Hepatocyte (in vitro differentiated cells): ENCODE results near the gene C16orf54.

Source experiments
- EZH2 ChIP-seq: fragments of 200-600 bp; sonication (generic); IDR thresholded peaks from 2 replicates; pipeline ENCODE4 v1.6.1; 2016; ENCODE audit warnings: antibody characterized with exemption, mild to moderate bottlenecking, borderline replicate concordance
- TF ChIP-seq, protein P1 (sequence below): fragments of 200-600 bp; sonication (generic); IDR thresholded peaks from 2 replicates; pipeline ENCODE4 v1.5.1; 2016; ENCODE audit warnings: antibody characterized with exemption, mild to moderate bottlenecking; ENCODE audit not compliant: poor library complexity

DNA sequence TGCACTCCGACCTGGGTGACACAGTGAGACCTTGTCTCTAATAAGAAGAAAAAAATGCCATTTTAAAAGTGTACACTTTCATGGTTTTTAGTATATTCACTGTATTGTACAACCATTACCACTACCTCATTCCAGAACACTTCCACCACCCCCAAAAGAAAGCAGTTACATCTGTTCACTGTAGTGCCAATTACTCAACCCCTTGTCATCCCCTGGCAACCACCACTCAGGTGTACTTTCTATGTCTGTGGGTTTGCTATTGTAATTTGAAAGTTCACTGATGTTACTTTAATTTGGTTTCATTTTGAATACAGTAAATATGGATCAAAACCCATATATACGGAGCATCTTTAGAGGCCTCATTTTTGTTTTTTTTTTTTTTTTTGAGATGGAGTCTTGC lies 38.4 kb upstream of the C16orf54 start:
- TF ChIP-seq, protein P1, sequence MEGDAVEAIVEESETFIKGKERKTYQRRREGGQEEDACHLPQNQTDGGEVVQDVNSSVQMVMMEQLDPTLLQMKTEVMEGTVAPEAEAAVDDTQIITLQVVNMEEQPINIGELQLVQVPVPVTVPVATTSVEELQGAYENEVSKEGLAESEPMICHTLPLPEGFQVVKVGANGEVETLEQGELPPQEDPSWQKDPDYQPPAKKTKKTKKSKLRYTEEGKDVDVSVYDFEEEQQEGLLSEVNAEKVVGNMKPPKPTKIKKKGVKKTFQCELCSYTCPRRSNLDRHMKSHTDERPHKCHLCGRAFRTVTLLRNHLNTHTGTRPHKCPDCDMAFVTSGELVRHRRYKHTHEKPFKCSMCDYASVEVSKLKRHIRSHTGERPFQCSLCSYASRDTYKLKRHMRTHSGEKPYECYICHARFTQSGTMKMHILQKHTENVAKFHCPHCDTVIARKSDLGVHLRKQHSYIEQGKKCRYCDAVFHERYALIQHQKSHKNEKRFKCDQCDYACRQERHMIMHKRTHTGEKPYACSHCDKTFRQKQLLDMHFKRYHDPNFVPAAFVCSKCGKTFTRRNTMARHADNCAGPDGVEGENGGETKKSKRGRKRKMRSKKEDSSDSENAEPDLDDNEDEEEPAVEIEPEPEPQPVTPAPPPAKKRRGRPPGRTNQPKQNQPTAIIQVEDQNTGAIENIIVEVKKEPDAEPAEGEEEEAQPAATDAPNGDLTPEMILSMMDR = no peak
- TF ChIP-seq EZH2 = no peak
